Measurements from ENCODE around the gene WNT11.
"Not testable (repeated sequence)": the region's sequence is repeated elsewhere in the genome, so short reads cannot be mapped to it uniquely, and the experiment has no call there.

WNT11 gene

DNA sequence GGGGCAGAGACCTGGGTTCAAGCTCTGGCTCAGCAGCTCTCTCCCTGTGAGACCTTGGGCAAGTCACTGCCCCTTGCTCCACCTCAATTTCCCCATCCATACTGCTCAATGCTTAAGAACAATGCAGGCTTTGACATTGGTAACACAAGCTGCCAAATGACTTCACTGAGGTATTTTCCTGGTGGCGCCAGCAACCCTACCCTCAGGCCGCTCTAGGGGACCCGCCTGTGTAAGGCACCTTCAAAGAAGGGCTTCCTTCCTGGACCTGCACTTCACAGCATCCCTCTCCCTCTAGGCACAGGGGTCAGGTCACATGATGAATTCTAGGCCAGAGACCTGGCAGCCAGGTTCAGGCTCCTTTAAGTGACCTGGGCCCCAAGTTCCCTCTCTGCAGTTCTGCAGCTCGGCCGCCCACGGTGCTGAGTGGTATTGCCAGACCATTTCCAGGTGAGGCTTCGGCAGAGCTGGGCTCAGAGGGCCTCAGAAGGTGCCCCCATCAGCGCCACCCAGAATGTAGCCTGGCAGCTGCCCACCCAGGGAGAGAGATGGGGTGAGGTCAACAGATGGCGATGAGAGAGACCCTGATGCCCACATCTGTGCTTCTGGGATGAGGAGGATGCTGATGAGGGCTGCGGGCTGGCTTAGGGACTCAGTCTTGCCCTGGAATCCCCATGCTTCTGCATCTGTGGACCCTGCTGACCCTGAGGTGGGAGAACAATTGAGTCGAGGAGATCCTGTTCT, 4.5 kb downstream of the WNT11 start:
- no peak for DNase-seq (ENCODE audit: low spot score)

GRCh38 chr11:76201056-76201455, 5.2 kb downstream of the WNT11 start:
- no peak for DNase-seq (ENCODE audit: low spot score)

- no peak for DNase-seq (ENCODE audit: low spot score)
Observed at GRCh38 chr11:76200006-76200940, 6.0 kb downstream of the WNT11 start.

- DNase-seq (ENCODE audit: low spot score), result not testable (repeated sequence)
Observed at GRCh38 chr11:76198691-76199090, 7.6 kb downstream of the WNT11 start.

DNA sequence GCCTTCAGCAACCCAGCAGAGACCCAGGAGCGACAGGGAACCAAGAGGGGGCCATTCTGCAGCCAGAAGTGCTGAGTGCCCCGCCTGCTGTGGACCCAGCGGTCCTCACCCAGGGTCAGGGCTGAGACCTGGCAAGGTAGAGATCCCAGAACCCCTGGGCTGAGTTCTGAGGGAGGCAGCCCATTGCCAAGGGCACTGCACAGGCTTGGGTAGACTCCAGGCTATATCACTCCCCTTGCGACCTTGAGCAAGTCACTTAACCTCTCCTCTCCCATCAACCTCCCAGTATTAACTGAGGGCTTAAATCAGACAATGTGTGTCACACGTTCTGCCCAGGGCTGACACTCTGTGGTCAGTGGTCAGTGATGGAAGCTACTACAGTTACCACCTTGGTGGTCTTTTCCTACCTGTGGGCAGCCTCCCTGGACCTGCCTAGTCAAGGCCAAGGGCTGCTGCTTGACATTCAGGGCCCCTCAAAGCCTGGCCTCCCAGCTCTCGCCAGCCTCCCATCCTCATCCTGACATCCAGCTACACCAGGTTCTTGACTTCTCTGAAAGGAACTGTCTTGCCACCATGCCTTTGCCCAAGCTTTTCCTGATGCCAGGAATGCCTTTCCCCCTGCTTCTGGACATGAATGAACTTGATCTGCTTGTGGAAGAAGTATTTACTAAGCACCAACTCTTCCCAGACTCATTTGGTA, 8.2 kb downstream of the WNT11 start:
- no peak for DNase-seq (ENCODE audit: low spot score)

- DNase-seq (ENCODE audit: low spot score), result no peak
Observed at GRCh38 chr11:76197332-76197731, 9.0 kb downstream of the WNT11 start.

- DNase-seq (ENCODE audit: low spot score), result no peak
Observed at GRCh38 chr11:76196849-76197248, 9.5 kb downstream of the WNT11 start.

- DNase-seq (ENCODE audit: low spot score), result no peak
Observed at GRCh38 chr11:76194872-76195668, 11.2 kb downstream of the WNT11 start.

DNA sequence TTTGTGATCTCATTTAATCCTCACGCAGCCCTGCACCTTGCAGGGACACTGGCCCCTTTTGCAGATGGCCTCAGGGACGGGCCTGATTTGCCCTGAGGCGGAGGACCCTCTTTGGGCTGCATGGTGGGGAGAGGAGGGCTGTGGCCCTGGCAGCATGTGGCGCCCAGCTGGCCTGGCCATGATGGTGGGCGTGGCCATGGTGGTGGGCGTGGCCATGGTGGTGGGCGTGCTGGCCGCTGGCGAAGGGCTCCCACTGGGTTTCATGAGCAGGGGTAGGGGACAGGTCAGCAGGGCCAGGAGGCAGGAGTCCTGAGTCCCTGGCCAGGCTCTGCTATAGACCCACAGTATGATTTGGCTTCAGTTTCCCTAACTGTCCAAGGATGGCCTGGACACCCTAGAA, 13.1 kb downstream of the WNT11 start:
- DNase-seq (ENCODE audit: low spot score), result no peak

DNA sequence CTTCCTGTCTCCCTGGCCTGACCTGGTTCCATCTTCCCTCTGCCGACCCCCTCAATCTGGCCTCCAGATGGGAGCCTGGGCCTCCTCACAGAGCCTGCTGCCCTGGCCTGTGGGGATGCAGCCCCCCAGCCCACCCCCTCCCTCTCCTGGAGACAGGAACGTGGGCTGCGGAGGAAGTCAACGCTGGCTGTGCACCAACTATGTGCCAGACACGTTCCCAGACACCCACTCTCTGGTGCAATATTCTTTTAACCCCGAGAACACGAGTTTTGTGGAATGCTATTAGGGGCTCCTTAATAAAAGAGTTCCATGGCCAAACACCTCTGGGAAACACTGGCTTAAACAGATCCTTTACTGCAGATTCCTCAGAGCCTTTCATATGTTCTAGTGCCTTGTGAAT, 15.9 kb downstream of the WNT11 start:
- no peak for DNase-seq (ENCODE audit: low spot score)

GRCh38 chr11:76189682-76190081, 16.6 kb downstream of the WNT11 start:
- DNase-seq (ENCODE audit: low spot score), result no peak

DNA sequence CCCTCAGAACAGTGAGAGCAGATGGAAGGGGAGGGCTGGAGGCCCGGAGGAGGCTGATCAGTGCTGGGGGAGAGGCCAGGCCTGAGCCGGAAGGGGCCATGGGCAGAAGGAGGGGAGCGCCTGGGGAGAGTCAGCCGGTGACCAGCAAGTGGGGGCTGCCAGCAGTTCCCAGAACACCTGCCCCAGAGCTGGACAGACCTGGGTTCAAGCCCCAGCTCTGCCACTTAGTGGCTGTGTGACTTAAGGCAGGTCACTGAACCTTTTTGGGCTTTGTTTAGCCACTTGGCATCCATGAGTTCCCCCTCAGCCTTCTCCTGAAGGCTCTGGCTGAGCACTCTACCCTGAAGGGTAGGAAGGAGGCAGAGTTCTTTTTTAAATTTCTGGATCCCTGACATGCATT, 17.4 kb downstream of the WNT11 start:
- no peak for DNase-seq (ENCODE audit: low spot score)

GRCh38 chr11:76186776-76187279, 19.5 kb downstream of the WNT11 start:
- DNase-seq (ENCODE audit: low spot score), result no peak

DNA sequence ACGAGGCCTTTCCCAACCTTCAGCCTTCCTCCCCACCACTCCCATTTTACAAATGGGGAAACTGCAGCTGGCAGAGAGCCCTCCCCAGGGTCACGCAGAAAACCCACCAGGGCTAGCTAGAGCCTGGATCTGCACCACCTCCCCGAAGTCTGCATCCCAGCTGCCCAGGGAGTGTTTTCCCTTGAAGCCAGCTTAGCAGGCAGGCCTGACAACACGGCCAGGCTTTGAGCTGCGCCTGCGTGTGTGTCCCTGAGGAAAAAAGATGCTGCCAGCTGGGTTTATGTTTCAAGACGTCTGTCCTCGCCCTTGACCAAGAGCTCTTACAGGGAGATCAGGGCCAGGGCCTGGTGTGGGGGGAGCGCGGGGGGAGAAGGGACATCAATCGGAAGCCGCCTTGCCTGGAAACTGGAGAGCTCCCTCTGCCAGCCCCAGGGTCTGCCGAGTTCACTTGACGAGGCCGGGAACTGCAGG, 20.3 kb downstream of the WNT11 start:
- DNase-seq (ENCODE audit: low spot score), result no peak

DNA sequence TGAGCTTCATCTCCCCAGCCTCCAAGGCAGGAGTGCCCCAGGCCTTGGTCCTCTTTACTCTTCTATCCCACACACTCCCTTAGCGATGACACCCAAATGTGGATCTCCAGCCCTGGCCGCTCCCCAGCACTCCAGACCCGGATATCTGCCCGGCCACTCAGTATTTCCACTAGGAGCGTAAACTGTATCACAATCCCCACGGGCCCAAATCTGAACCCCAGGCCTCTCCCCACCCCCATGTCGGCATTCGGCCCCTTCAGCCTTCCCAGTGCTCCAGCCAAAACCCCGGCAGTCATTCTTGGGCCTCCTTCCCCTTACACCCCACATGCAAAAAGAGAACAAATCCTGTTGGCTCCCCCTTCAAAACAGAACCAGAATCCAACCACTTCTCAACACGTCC, 20.8 kb downstream of the WNT11 start:
- no peak for DNase-seq (ENCODE audit: low spot score)

- no peak for DNase-seq (ENCODE audit: low spot score)
Observed at GRCh38 chr11:76184551-76184993, 21.7 kb downstream of the WNT11 start.

GRCh38 chr11:76181371-76181770, 24.9 kb downstream of the WNT11 start:
- no peak for DNase-seq (ENCODE audit: low spot score)

- DNase-seq (ENCODE audit: low spot score), result no peak
Observed at GRCh38 chr11:76179147-76179546, 27.2 kb downstream of the WNT11 start.

- DNase-seq (ENCODE audit: low spot score), result no peak
Observed at GRCh38 chr11:76177250-76177686, 29.0 kb downstream of the WNT11 start.

- DNase-seq (ENCODE audit: low spot score), result no peak
Observed at GRCh38 chr11:76176463-76176862, 29.8 kb downstream of the WNT11 start.

- DNase-seq (ENCODE audit: low spot score), result no peak
Observed at GRCh38 chr11:76175783-76176182, 30.5 kb downstream of the WNT11 start.
